Stromal cell of bone marrow (primary cell): ENCODE measurements around the gene TMEM9B.
"Not testable (repeated sequence)": the region's sequence is repeated elsewhere in the genome, so short reads cannot be mapped to it uniquely, and the experiment has no call there.

ENCODE experiments used
- DNase-seq: peaks from one replicate; pipeline ENCODE4 v3.0.0-alpha.2; 2012; ENCODE audit warnings: low read depth

Gene TMEM9B

GRCh38 chr11:8964324-8965320 is at the start of gene TMEM9B:
Gene TMEM9B, minus strand, starts transcription at chr11:8964442. Its CDS starts 129 bp downstream, at chr11:8964313.
- peak; percentile 80 for DNase-seq

- DNase-seq, result no peak
Measured at GRCh38 chr11:9013373-9013772, 49.1 kb upstream of the TMEM9B start.

- not testable (repeated sequence) for DNase-seq
Measured at GRCh38 chr11:9009538-9009937, 45.3 kb upstream of the TMEM9B start.

- DNase-seq, result no peak
Measured at GRCh38 chr11:9008661-9009060, 44.4 kb upstream of the TMEM9B start.

GRCh38 chr11:9008011-9008550 is 43.8 kb upstream of the TMEM9B start:
- DNase-seq, result no peak

- DNase-seq, result no peak
Measured at GRCh38 chr11:9005087-9005486, 40.8 kb upstream of the TMEM9B start.

GRCh38 chr11:9004183-9004926 is 40.1 kb upstream of the TMEM9B start:
- DNase-seq, result no peak

GRCh38 chr11:9003573-9004182 is 39.4 kb upstream of the TMEM9B start, which contains the start of gene NRIP3:
Gene NRIP3, minus strand, starts transcription at chr11:9004001. Its CDS starts 66 bp downstream, at chr11:9003935.
- DNase-seq, result peak; percentile 28

GRCh38 chr11:9002920-9003572 is 38.8 kb upstream of the TMEM9B start:
- DNase-seq, result no peak

- peak; percentile 68 for DNase-seq
Measured at GRCh38 chr11:9001736-9002135, 37.5 kb upstream of the TMEM9B start.

GRCh38 chr11:8998017-8998416 is 33.8 kb upstream of the TMEM9B start:
- no peak for DNase-seq

- DNase-seq, result no peak
Measured at GRCh38 chr11:8997451-8997850, 33.2 kb upstream of the TMEM9B start.

GRCh38 chr11:8989453-8989852 is 25.2 kb upstream of the TMEM9B start:
- peak; percentile 57 for DNase-seq

- no peak for DNase-seq
Measured at GRCh38 chr11:8988329-8989234, 24.3 kb upstream of the TMEM9B start.

GRCh38 chr11:8987446-8987845 is 23.2 kb upstream of the TMEM9B start:
- no peak for DNase-seq

GRCh38 chr11:8986772-8987171 is 22.5 kb upstream of the TMEM9B start:
- DNase-seq, result not testable (repeated sequence)

- no peak for DNase-seq
Measured at GRCh38 chr11:8985462-8985861, 21.2 kb upstream of the TMEM9B start.

- no peak for DNase-seq
Measured at GRCh38 chr11:8983552-8983951, 19.3 kb upstream of the TMEM9B start.

GRCh38 chr11:8980485-8980884 is 16.2 kb upstream of the TMEM9B start:
- DNase-seq, result no peak

- not testable (repeated sequence) for DNase-seq
Measured at GRCh38 chr11:8979365-8979764, 15.1 kb upstream of the TMEM9B start.
